ENCODE data around the gene PRPF39.

The PRPF39 gene

GRCh38 chr14:45140661-45141187 lies 56.8 kb downstream of the PRPF39 start:
- no peak for DNase-seq

- peak; percentile 16 for DNase-seq
Observed at GRCh38 chr14:45142083-45142482, 58.2 kb downstream of the PRPF39 start.

- no peak for DNase-seq
Observed at GRCh38 chr14:45144658-45145057, 60.7 kb downstream of the PRPF39 start.

- no peak for DNase-seq
Observed at GRCh38 chr14:45145214-45145613, 61.3 kb downstream of the PRPF39 start.

GRCh38 chr14:45149602-45150001 lies 65.7 kb downstream of the PRPF39 start:
- DNase-seq: no peak

DNA sequence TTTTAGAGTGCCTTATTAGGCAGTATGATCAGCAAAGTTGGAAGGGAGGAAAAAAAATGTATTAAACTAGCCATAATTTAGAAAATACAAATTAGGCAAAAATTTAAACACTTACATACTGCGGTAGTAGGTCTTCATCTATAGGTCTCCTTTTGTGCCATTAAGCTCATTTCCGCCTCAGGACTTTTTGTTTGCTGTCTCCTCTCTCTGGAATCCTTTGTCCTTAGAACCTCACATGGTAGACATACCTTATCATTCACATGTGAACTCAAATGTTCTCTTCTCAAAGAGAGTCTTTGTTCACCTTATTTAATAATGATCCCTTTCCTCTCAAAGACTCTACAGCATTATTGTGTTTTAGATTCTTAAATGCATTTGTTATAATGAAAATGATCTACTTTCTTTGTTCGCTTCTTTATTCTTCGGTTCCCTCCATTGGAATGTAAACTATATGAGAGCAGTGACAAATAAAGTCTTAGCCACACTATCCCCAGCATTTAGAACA lies 66.5 kb downstream of the PRPF39 start:
- no peak for DNase-seq

GRCh38 chr14:45156067-45156466 lies 72.2 kb downstream of the PRPF39 start:
- no peak for DNase-seq
